Activated CD4-positive, CD25-positive, alpha-beta regulatory T cell treated with anti-CD3 and anti-CD28 coated beads, Interleukin-2, amount 50 U/mL, for 24 hours (primary cell): Measurements from ENCODE around the gene GPATCH8.
"Not testable (repeated sequence)": the region's sequence is repeated elsewhere in the genome, so short reads cannot be mapped to it uniquely, and the experiment has no call there.

Experiments used
- ATAC-seq, 2 donors: fragments of 150-1000 bp; cut with Tn5 transposase; one replicate each; pipeline ENCODE4 v1.10.0; 2021; ENCODE audit warnings: mild to moderate bottlenecking in 1 of 2, moderate library complexity in 1 of 2

Gene GPATCH8

GRCh38 chr17:44503147-44504029, at the start of gene GPATCH8:
Gene GPATCH8 (minus strand): TSS chr17:44503406. CDS start chr17:44503370, 36 bp downstream.
- peak; percentile 90 to 91 for ATAC-seq

GRCh38 chr17:44552361-44552760, 49.2 kb upstream of the GPATCH8 start:
- no peak for ATAC-seq

GRCh38 chr17:44549686-44550085, 46.5 kb upstream of the GPATCH8 start:
- ATAC-seq, result no peak

GRCh38 chr17:44548376-44549230, 45.4 kb upstream of the GPATCH8 start:
- no peak for ATAC-seq

GRCh38 chr17:44547625-44548267, 44.5 kb upstream of the GPATCH8 start:
- no peak for ATAC-seq

- no peak for ATAC-seq
These were observed 43.7 kb upstream of the GPATCH8 start for GRCh38 chr17:44546671-44547606.

GRCh38 chr17:44543905-44544523, 40.8 kb upstream of the GPATCH8 start:
- ATAC-seq, result no peak

GRCh38 chr17:44543213-44543904, 40.2 kb upstream of the GPATCH8 start:
- no peak for ATAC-seq

GRCh38 chr17:44541884-44542581, 38.8 kb upstream of the GPATCH8 start:
- ATAC-seq, result no peak

GRCh38 chr17:44540246-44541084, 37.3 kb upstream of the GPATCH8 start:
- ATAC-seq, result no peak

- ATAC-seq, result no peak
These were observed 36.5 kb upstream of the GPATCH8 start for GRCh38 chr17:44539673-44540072.

GRCh38 chr17:44537922-44538321, 34.7 kb upstream of the GPATCH8 start:
- not testable (repeated sequence) for ATAC-seq

GRCh38 chr17:44536090-44536953, 33.1 kb upstream of the GPATCH8 start:
- ATAC-seq, result no peak

- peak; percentile 83 to 84 for ATAC-seq
These were observed 30.5 kb upstream of the GPATCH8 start for GRCh38 chr17:44533533-44534246.

- ATAC-seq, result no peak
These were observed 27.8 kb upstream of the GPATCH8 start for GRCh38 chr17:44530896-44531418.

- no peak for ATAC-seq
These were observed 26.7 kb upstream of the GPATCH8 start for GRCh38 chr17:44529864-44530263.

- ATAC-seq, result no peak
These were observed 24.7 kb upstream of the GPATCH8 start for GRCh38 chr17:44527954-44528353.
